CD4-positive, alpha-beta T cell treated with Interleukin-6 at 100 ng/mL for 8 hours (primary cell): Measurements from ENCODE around the gene NOP16.
"Not testable (repeated sequence)": the region's sequence is repeated elsewhere in the genome, so short reads cannot be mapped to it uniquely, and the experiment has no call there.

Source experiments
- DNase-seq: peaks from one replicate; pipeline ENCODE4 v3.0.0-alpha.2; 2020; ENCODE audit warnings: mixed read lengths, low spot score

NOP16 gene

DNA sequence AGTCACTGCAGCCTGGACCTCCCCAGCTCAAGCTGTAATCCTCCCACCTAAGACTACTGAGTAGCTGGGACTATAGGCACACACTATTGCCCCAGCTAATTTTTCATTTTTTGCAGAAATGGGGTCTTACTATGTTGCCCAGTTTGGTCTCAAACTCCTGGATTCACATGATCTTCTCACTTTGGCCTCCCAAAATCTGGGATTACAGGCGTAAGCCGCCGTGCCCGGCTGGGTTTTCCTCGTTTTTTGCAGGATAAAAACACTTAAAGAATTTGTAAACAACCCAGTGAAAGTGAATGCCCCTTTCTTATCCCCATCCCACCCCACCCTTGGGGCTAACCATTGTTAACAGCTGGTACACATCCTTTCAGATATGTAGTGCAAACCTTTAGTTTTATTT, 20.2 kb upstream of the NOP16 start:
- DNase-seq = no peak

DNA sequence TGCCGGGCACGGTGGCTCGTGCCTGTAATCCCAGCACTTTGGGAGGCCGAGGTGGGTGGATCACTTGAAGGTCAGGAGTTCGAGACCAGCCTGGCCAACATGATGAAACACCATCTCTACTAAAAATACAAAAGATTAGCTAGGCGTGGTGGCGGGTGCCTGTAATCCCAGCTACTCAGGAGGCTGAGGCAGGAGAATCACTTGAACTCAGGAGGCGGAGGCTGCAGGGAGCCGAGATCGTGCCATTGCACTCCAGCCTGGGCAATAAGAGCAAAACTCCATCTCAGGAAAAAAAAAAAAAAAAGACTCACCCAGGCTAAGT, 19.8 kb upstream of the NOP16 start:
- DNase-seq = not testable (repeated sequence)

DNA sequence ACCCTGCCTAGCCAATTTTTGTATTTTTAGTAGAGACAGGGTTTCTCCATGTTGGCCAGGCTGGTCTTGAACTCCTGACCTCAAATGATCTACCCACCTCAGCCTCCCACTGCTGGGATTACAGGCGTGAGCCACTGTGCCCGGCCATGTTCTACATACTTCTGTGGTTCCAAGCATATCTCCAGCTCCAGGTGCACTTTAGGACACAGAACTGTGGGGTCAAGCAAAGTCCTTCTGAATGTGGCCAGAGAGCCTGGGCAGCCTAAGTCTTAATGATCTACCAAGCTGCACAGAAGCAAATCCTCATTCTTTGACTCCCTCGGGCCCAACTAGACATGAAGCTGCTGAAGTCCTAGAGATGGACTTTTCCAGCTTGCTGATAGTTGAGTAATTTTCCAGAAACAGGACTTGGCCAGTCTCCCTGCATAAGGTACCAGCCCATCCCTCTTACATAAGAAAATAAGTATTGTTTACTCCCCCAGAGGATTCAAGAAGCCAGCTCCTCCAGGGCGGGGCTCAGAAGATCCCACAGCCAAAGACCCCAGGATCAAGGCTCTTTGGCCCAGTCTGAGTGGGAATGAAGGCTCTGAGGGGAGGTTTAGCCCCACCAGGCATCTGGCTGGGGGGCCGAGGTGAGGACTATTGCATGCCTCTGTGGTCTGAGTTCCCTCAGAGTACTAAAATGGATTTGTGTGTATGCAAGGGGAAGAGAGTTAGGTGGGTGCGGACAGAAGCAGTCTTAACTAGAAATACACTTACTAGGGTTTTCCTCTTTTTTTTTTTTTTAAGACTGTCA, 19.3 kb upstream of the NOP16 start:
- no peak for DNase-seq

DNA sequence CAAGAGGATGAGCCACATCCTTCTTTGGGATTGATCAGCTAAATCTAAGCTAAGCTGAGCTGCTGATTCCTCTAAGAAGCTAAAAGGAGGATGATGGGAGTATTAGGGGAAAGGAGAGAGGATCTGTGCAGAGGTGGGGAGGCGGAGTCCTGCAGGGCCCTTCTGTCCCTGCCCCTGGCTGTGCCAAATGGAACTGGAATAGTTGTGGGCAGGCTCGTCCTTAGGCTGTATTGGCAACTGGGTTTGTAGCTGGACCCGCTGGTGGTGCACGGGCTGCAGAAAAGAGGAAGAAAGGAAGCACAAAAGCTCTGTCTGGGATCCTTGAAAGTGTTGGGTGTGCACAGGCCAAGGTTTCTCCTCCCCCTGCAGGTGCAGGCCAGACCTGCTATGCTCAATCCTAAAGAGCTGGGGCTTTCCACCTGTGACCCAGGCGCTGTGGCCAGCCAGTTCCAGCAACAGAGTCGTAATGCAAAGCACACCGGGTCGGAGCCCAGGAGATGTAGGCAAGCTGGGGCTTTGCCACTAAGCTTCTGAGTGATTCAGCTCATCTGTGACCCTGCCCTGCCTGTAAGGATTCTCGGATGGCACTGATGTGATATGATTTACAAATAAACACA, 18.1 kb upstream of the NOP16 start:
- no peak for DNase-seq

DNA sequence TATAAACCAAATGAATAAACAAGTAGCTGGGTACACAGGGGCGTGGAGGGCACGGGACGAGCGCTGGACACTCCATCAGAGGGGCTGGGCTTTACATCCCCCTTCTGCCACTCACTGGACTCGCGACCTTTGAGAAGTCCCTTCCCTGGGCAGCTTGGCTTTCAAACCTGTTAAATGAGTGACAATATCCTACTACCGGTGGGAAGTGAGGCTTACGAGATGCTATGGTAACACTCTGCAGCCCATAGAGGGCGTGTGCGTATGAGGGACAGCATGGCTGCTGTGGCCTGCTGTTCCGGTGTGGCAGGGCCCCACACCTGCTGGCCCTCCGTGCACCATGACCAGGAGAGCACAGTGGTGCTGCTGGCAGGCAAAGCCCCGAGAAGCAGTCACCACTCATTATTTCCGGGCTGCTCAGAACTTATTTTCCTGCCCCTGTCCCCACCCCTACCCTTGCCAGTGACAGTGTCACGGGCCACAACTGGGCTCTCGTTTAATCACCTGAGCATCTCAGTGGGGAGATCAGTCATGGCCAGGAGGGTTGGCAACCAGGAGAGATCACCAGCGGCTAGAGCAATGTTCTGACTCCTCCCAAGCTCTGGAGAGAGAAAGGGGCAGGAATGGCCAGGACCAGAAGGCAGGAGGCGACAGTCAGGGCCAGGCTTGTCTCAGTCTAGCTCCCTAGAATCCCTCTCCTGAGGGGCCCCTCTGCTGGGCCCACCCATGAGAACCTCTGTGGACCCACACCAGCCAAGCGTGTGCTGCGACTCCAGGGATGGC, 17.4 kb upstream of the NOP16 start:
- DNase-seq = no peak

DNA sequence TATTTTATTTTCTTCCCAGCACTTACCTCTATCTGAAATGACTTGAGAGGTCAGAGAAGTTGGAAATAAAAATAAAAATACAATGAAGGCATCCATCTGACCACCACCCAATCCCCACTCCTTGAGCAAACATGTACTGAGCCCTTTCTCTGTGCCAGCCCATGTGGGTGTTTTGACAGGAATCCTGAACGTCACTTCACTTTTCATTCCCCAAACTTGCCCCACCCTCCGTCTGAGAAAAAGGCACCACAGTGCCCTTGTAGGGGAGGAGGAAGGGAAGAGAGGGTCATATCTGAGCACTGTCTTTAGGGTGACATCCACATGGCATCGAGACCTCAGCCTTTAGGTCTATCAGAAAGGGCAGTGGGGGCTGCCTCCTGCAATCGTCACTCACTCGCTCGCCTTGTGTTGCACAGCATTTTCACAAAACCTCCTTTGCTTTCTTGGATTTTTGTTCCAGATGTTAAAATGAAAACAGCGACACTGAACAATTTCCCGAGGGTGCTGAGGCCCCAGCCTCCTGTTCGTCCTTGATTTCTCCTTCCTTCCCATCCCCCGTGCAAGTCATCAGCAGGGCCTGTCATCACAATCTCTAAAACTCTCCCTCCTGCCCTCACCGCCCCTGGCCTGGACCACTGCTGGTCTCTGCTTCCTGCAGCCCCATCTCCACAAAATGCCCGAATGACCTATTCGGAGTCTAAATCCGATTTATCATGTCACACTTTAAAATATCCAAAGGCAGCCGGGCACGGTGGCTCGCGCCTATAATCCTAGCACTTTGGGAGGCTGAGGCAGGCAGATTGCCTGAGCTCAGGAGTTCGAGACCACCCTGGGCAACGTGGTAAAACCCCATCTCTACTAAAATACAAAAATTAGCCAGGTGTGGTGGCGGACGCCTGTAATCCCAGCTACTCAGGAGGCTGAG, 13.1 kb upstream of the NOP16 start:
- no peak for DNase-seq

DNA sequence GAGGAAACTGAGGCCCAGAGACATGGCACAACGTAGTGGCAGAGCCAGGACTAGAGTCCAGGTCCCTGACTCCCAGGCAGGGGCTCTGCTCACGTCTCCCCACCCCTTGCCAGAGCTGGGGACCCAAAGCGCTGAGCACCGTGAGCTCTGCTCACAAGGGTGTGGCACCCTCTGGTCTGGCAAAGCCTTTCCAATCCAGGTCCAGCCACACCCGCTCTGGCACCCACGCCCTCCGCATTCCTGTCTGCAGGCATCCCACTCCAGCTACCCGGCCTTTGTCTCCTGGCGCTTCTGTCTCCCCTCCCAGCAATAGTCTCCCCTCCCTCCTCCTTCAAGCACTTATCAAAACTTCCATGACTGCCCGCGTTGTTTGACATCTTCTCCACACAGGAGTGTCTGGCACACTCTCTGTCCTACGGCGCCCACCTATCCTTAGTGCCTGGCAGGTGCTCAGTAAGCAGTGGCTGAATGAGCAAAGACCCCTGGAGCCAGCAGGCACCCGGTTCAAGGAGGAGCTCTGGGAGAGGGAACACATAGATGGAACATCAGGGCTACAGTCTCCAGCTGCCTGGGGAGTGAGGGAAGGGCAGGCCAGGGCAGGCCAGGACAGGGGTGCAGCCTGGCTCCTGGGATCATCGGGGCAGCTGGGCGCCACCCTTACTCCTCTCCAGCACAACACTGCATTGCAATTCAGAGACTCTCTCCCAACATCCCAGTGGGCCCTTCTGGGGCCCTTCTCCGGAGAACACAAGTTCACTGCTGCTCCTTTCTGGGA, 12.2 kb upstream of the NOP16 start:
- no peak for DNase-seq

DNA sequence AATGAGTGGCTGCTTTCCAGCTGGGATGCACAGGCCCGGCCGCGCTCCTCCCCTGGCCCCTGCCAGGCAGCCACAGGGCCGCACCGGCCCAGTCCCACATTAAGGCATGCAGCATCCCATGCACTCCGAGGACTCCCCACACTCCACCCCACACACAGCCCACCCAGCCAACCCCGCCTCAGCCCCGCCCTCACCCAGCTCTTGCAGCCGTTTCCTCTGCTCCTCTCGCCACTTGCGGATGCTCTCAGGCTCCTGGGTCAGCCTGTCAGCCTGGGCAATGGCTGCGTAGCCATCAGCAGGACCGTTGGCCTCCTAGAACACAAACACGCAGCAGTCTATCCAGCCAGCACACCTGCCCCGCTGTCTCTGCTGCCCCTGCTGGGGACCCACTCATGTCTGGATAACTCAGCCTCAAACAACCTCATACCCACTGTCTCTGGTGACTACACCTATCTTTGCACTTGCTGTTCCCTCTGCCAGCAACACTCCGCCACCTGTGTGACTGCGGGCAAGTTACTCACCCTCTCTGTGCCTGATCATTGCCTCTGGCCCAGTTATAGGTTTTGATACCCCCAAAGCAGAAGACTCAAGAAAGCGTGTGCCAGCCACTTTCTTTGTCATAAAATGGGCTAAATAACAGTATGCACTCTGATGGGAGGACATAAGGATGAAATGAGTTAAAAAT, 9.5 kb upstream of the NOP16 start:
- DNase-seq = no peak

DNA sequence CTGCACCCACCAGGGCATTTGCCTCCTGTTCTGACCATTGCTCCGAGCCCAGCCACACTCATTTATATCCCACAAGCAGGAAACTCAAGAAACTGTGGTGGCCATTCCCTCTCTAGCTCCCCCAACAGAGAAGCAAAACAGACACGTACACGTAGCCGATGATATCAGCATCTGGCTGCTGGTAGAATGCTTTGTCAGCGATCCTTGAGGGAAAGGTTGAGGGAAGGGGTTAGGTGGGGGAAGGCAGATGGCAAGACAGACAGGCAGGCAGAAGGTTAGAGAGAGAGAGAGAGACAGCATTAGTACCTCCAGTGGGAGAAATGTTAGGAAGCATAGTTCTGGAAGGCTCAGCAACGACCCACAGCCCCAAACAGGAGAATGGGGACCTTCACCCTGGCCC, 7.9 kb upstream of the NOP16 start:
- DNase-seq = no peak

DNA sequence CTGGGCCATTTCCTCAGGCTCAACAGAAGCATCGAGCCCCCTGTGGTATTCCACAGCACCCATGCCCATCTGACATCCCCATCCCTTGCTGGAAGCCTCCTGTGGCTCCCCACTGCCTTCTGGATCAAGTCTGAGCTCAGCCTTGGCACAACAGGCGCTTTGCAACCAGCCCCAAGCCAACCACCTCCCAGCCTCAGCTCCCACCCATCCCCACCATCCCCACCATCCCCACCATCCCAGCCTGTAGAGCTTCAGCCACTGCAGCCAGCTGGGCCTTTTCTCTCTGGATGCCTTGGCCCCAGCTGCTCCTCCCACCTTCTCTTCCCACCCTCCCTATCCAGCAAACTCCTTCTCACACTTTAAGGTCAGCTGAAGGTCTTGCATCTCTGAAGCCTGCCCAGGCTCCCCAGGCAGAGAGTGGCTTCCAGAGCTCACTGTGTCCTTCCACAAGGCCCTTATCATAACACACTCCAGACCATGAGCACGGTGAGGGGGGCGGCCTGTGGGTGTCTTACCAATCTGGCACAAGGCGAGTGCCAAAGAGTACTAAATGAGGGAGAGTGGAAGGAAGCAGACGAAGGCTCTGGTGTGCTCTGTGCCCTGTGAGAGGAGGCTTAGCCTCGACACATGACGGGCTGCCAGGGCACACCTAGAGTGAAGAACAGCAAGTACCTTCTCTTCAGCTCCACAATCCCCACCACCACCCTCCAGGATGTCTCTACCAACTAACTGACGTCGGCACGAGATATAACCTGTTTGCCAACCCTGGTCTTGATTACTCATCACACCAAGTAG, 6.7 kb upstream of the NOP16 start:
- no peak for DNase-seq

DNA sequence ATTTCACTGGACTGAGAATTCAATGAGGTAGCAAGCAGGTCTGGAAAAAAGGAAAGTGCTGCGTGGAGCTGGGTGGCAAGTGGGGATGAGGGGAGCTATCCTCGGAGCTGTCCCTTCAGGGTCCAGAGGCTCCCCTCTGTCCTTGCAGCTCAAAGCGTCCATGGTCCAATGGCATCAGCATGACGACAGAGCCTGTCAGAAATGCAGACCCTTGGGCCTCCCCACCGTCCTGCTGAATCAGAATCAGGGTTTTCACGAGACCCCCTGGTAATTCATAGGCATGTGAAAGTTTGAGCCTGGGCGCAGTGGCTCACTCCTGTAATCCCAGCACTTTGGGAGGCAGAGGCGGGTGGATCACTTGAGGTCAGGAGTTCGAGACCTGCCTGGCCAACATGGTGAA, 5.7 kb upstream of the NOP16 start:
- DNase-seq = no peak

DNA sequence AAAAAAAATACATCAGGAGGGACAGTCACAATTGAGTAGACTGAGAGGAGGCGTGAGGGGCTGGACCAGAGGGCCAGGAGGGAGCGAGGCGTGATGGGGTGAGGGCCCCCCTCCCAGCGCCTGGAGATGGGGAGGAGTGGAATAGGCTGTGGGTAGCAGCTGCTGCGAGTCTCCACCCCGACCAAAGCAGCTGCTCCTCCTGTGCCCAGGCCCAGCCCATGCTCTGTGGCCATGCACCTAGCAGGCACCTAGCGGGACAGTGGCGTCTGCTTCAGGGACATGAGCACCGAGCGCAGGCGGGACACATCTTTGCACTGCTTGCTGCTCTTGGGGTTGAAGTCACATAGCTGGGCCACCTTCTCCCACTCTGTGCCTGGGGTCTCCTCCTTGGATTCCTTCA, 4.1 kb upstream of the NOP16 start:
- no peak for DNase-seq

DNA sequence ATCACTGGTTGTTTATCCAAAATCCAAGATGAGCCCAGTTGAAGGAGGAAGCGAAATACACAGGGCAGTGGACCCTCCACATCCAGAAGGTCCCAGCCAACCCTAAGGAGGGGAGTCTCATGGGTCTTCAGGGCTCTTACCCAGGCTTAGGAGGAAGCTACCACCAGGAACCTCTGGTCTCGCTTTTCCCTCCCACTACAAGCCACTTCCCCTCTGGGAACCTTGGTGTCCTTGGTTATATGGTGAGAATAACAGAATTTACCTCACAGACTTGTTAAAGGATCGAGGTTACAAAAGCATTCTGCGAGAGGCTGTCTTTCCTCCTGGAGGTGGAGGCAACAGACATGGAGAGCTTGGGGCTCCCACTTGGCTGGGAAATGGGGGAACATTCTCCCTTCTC, 3.6 kb upstream of the NOP16 start:
- no peak for DNase-seq

DNA sequence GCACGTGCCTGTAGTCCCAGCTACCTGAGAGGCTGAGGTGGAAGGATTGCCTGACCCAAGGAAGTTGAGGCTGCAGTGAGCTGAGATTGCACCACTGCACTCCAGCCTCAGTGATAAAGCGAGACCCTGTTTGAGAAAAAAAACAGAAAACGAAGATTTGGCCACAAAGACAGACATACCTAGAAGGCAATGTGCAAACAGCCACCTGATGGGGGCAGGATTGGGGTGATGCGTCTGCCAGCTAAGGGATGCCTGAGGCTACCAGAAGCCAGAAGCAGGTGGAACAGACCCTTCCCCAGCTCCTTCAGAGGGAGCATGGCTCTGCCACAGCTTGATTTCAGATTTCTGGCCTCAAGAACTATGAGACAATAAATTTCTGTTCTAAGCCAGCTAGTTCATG, 3.1 kb upstream of the NOP16 start:
- DNase-seq = no peak

DNA sequence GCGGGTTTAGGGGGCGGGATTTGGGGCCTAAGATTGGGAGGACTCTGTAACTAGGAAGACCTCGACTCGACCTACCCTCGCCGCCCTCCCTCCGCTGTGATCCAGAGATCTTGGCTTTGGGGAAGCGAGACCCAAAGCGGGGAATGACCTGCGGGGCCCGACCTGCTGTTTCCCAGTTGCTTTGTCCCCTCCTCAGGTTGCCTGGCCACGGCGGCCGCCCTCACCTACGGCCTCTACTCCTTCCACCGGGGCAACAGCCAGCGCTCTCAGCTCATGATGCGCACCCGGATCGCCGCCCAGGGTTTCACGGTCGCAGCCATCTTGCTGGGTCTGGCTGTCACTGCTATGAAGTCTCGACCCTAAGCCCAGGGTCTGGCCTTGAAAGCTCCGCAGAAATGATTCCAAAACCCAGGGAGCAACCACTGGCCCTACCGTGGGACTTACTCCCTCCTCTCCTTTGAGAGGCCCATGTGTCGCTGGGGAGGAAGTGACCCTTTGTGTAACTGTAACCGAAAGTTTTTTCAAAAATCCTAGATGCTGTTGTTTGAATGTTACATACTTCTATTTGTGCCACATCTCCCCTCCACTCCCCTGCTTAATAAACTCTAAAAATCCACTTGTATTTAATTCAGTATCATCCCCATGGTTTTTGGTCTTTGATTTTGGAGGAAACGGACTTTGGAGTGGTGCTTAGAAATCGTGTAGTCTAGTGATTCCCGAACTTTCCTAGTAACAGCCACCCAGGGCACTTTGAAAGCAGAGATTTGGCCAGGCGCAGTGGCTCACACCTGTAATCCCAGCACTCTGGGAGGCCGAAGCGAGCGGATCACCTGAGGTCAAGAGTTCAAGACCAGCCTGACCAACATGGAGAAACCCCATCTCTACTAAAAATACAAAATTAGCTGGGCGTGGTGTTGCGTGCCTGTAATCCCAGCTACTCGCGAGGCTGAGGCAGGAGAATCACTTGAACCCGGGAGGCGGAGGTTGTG, 1.0 kb upstream of the NOP16 start:
- no peak for DNase-seq

DNA sequence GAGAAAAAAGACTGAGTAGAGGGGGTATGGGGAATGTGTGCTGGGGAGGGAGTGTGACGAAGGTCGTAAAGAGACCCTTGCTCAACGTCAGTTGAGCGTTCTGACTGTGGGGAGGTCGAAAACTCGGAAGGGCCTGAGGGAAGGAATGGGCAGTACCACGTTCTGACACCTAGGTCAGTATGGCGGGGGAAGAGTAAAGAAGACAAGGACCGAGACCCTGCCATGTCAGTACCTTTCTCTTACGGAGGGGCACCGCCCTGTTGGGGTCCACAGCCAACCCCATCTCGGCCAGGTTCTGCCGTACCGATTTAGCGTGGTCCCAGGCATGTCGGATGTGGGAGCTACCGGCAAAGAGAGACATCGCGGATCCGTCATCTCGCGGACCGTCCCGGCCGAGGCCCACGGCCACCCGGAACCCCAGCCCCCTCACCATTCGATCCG, 375 bp downstream of the NOP16 start:
- DNase-seq = no peak

DNA sequence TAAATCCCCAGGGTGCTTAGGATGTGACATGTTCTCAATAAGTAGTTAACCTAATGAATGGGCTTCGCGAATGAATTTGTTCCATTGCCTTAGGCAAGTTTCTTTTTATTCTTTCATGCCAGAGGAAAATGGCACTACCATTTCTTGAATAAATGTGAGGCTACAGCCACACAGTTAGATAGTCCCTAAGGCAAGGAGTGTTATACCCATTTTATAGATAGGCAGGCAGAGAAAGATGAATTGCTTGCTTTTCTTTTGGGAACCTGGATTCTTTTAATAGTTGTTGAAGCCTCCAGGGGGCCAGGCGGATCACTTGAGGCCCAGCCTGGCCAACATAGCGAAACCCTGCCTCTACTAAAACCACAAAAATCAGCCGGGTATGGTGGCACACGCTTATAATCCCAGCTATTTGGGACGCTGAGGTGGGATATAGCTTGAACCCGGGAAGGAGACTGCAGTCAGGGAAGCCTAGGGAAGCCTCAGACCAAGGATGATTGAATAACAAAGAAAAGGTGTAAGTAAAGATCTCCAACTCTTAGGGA, 943 bp downstream of the NOP16 start:
- DNase-seq = no peak

DNA sequence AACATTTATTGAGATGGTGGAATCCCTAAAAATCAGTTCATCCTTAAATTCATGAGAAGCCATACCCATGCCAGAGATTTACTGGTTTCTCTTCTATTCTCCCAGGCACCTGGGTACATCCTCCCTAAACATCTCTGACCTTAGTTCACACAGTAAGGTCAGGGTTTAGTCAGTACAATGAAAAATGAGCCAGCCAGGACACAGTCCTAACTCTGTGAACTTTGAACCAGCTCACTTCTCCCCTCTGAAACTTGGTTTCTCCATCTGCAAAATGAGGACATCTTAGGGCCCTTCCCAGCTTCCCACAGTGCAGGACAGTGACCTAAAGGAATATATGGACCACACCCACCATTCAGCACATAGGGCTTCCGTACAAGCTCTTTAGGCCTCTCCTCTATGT, 1.9 kb downstream of the NOP16 start:
- no peak for DNase-seq
